ENCODE data around the gene SORBS1.
A peak's percentile ranks its signal among the peaks of the same experiment; 100 is the strongest.
"Not testable (repeated sequence)": the region's sequence is repeated elsewhere in the genome, so short reads cannot be mapped to it uniquely, and the experiment has no call there.

Gene SORBS1

GRCh38 chr10:95388539-95388938 is 172.6 kb downstream of the SORBS1 start:
- peak; percentile 44 for DNase-seq (ENCODE audit: low spot score)

- no peak for DNase-seq (ENCODE audit: low spot score)
These were observed 173.1 kb downstream of the SORBS1 start for GRCh38 chr10:95388109-95388471.

- no peak for DNase-seq (ENCODE audit: low spot score)
These were observed 177.0 kb downstream of the SORBS1 start for GRCh38 chr10:95384011-95384704.

- DNase-seq (ENCODE audit: low spot score), result no peak
These were observed 178.6 kb downstream of the SORBS1 start for GRCh38 chr10:95382596-95382995.

- no peak for DNase-seq (ENCODE audit: low spot score)
These were observed 179.0 kb downstream of the SORBS1 start for GRCh38 chr10:95382174-95382573.

GRCh38 chr10:95377950-95378349 is 183.2 kb downstream of the SORBS1 start:
- DNase-seq (ENCODE audit: low spot score), result no peak

GRCh38 chr10:95375418-95375817 is 185.8 kb downstream of the SORBS1 start:
- DNase-seq (ENCODE audit: low spot score), result no peak

- peak; percentile 59 for DNase-seq (ENCODE audit: low spot score)
These were observed 186.5 kb downstream of the SORBS1 start for GRCh38 chr10:95374597-95375209.

- DNase-seq (ENCODE audit: low spot score), result no peak
These were observed 187.5 kb downstream of the SORBS1 start for GRCh38 chr10:95373660-95374059.

- no peak for DNase-seq (ENCODE audit: low spot score)
These were observed 196.8 kb downstream of the SORBS1 start for GRCh38 chr10:95364342-95364741.

GRCh38 chr10:95363303-95363912 is 197.8 kb downstream of the SORBS1 start:
- peak; percentile 47 for DNase-seq (ENCODE audit: low spot score)

- DNase-seq (ENCODE audit: low spot score), result no peak
These were observed 201.0 kb downstream of the SORBS1 start for GRCh38 chr10:95360122-95360714.

GRCh38 chr10:95359466-95359865 is 201.7 kb downstream of the SORBS1 start:
- DNase-seq (ENCODE audit: low spot score), result no peak

GRCh38 chr10:95356190-95356955 is 204.8 kb downstream of the SORBS1 start:
- DNase-seq (ENCODE audit: low spot score), result no peak

- DNase-seq (ENCODE audit: low spot score), result no peak
These were observed 205.9 kb downstream of the SORBS1 start for GRCh38 chr10:95355301-95355700.

GRCh38 chr10:95354110-95354509 is 207.1 kb downstream of the SORBS1 start:
- DNase-seq (ENCODE audit: low spot score), result no peak

- no peak for DNase-seq (ENCODE audit: low spot score)
These were observed 208.0 kb downstream of the SORBS1 start for GRCh38 chr10:95353123-95353522.

GRCh38 chr10:95352684-95353083 is 208.5 kb downstream of the SORBS1 start:
- no peak for DNase-seq (ENCODE audit: low spot score)

GRCh38 chr10:95350830-95351228 is 210.3 kb downstream of the SORBS1 start:
- no peak for DNase-seq (ENCODE audit: low spot score)

- no peak for DNase-seq (ENCODE audit: low spot score)
These were observed 210.8 kb downstream of the SORBS1 start for GRCh38 chr10:95350219-95350829.

- not testable (repeated sequence) for DNase-seq (ENCODE audit: low spot score)
These were observed 213.8 kb downstream of the SORBS1 start for GRCh38 chr10:95347402-95347766.
